Amygdala (tissue), 56 donors: ENCODE data around the gene MATR3.
A peak's percentile ranks its signal among the peaks of the same experiment; 100 is the strongest.
"Not testable (repeated sequence)": the region's sequence is repeated elsewhere in the genome, so short reads cannot be mapped to it uniquely, and the experiment has no call there.

ENCODE experiments used
- DNase-seq, 56 donors: peaks; one replicate each; lab custom pipeline; 2025; lab: John Stamatoyannopoulos, UW

Gene MATR3

GRCh38 chr5:139341689-139342422 lies 48.3 kb downstream of the MATR3 start, which contains the start of gene PAIP2:
TSS of gene PAIP2 (plus strand) at chr5:139341854. CDS start at chr5:139363785, 21,931 bp downstream.
- peak; percentile 65 to 98 (median 93) for DNase-seq

- no peak for DNase-seq
Observed at GRCh38 chr5:139342423-139342723, 48.8 kb downstream of the MATR3 start.

- DNase-seq = no peak
Observed at GRCh38 chr5:139343476-139343875, 49.9 kb downstream of the MATR3 start.

DNA sequence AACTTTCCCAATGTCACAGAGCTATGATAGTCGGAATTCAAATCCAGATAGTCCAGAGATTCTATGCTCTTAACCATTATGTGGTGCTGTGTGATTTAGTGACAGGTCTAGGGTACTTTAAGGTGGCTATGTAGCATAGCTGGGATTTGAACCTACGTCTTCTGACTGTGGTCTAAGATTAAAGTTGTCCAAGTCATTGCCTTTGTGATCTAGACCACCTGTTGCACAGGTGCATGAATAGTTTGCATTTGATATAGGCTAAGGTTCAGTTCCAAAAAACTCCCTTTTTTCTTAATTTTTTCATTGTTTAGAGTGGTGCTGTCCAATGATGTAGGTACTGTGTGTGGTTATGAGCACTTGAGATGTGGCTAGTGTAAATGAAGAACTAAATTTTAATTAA lies 50.6 kb downstream of the MATR3 start:
- DNase-seq = no peak

DNA sequence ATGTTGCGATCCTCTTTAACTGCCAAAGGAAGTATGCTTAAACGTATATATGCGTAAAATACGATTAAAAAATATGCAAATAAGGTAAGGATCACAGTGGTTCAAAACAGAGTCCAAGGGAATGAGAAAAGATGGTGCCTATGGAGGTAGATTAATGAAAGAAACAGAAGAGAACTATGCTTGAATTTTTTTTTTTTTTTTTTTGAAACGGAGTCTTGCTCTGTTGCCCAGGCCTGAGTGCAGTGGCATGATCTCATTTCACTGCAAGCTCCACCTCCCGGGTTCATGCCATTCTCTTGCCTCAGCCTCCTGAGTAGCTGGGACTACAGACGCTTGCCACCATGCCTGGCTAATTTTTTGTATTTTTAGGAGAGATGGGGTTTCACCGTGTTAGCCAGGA lies 51.9 kb downstream of the MATR3 start:
- DNase-seq = not testable (repeated sequence)

GRCh38 chr5:139347863-139348262 lies 54.3 kb downstream of the MATR3 start:
- DNase-seq = not testable (repeated sequence)

DNA sequence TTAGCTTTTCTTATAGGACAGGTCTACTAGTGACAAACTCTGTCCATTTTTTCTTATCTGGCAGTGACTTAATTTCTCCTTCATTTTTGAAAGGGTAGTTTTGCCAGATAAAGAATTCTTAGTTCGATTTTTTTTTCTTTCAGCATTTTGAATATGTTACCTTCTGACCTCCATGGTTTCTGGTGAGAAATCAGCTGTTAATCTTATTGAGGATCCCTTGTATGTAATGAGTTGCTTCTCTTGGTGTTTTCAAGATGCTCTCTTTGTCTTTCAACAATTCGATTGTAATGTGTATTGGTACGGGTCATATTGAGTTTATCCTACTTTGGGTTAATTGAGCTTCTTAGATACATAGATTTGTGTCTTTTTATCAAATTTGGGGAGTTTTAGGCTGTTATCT lies 60.6 kb downstream of the MATR3 start:
- no peak for DNase-seq

DNA sequence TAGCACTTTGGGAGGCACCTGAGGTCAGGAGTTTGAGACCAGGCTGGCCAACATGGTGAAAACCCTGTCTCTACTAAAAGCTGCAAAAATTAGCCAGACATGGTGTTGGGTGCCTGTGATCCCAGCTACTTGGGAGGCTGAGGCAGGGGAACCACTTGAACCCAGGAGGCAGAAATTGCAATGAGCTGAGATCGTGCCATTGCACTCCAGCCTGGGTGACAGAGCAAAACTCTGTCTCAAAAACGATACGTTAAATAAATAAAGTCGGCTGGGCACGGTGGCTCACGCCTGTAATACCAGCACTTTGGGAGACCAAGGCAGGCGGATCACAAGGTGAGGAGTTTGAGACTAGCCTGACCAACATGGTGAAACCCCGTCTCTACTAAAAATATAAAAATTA lies 62.4 kb downstream of the MATR3 start:
- DNase-seq = not testable (repeated sequence)

GRCh38 chr5:139358064-139358463 lies 64.5 kb downstream of the MATR3 start:
- DNase-seq = no peak

DNA sequence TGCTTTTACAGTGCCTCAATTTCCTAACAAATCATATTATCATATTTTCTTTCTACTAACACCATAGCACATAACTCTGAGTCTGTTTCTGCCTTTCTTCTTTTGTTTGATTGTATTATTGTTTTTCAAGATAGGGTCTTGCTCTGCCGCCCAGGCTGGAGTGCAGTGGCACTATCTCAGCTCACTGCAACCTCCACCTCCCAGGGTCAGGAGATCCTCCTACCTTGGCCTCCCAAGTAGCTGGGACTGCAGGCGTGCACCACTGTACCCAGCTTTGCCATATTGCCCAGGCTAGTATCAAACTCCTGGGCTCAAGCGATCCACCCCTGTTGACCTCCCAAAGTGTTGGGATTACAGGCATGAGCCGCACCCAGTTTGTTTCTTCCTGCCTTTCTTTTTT lies 66.8 kb downstream of the MATR3 start:
- no peak for DNase-seq

GRCh38 chr5:139361835-139362429 lies 68.4 kb downstream of the MATR3 start:
- DNase-seq = no peak

DNA sequence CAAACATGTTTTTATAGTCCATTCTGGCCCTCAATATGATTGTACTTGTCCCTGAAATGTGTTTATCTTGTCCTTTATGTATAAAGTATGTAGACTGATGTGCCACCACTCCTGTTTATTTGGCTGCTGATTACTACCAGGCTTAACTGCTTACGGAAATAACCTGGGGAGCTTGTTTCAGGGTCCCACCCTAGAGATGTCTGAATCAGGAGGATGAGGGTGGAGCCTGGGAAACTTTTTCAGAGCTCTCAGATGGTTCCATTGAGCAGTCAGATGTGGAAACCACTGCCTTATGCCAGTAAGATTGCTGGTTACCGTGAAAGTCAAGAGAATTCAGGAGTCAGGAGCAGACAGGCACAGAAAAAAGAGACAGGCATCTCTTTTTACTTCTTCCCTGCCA lies 70.4 kb downstream of the MATR3 start:
- no peak for DNase-seq

DNA sequence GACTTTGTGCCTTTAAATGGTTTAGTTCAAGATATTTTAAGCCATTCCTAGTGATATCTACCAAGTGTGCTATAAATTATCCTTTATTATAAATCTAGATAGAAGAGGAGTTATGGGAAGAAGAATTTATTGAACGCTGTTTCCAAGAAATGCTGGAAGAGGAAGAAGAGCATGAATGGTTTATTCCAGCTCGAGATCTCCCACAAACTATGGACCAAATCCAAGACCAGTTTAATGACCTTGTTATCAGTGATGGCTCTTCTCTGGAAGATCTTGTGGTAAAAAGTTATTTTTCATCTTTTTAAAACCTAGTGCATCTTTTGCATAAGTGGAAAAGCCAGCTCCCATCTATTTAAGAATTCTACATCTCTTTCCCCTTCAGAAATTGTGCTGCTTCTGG lies 70.9 kb downstream of the MATR3 start:
- no peak for DNase-seq

DNA sequence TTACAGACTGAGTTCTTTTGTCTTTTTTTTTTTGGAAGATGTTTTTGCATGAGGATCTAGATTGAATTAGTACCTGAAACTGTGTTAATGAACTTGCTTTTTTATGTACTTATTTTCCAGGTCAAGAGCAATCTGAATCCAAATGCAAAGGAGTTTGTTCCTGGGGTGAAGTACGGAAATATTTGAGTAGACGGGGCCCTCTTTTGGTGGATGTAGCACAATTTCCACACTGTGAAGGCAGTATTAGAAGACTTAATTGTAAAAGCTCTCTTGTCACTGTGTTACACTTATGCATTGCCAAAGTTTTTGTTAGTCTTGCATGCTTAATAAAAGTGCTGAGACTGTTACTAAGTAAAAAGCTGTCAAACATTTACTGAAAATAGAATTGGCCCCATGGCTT lies 75.1 kb downstream of the MATR3 start:
- DNase-seq = no peak

DNA sequence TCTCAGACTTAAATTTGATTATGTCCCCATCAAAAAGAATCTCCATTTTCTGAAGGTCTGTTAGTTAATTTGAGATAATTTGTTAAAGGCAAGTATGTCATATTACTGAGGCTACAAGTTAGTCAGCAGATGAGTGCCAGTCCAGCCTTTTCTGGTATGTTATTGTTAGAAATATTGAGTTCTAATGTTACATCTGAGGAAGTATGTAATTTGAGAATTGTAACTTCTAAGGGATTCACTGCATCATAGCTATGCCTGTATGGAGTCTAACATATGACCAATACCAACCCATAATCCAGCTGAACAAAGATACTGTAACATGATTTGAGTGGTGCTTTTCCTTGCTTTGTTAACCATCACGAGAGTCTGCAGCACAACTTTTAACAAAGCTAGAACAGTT lies 75.6 kb downstream of the MATR3 start:
- DNase-seq = no peak

DNA sequence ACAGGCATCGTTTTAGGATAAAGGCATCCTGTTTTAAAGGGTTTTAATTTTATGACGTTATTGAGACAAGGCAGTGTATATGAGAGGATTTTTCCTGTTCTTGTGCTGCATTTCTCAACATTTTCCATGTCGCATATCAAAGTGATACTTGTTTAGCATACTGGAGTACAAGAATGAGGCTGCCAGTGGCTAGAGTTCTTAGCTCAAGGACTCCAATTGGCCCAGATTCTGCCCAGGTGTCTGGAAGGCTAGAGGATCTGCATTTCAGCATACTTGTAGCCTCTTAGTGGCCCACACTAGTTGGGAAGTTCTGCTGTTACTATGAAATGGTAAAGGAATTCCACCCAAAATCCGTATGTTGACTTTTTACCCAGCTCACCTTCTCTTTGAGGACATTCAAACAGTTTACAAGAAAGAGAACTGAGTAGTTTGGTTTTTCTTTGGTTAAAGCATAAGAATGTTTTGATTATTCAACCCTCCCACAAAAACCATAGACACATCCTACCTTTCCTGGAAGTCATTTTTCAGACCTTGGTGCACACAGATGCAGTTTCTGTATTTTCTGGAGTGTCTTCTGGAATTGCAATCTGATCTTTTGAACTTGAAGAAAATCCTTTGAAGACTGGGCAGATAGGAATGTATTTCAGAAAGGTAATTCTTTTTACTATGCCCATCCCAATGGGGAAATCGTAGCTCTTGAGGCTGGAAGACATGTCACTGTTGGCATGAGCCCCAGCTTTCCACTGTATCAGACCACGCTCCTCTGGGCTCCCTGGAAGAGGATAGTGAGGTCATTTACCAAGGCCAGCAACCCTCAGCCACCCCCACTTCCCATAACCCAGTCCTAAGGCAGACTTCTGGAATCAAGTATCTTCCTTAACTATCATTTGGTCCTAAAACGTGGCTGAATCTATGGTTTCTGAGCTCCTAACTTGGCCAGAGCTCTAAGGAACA lies 78.2 kb downstream of the MATR3 start:
- no peak for DNase-seq

DNA sequence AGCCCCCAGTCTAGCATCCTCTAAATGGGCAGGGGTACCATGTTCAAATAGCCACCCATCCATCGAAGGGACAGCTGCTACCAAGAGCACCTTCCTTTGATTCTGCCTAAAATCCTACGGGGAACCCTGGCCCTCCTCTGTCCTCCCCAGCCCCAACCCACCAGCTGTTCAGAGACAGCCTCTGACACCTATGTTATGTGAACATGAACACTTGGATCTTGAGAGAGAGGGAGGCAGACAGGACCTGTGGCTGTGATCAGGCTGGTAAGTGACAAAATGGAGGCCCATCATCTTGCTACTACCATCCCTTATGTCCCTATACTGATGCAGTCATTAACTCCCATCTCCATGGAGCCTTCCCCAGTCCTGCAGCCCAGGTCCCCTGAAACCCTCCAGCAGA lies 81.4 kb downstream of the MATR3 start:
- no peak for DNase-seq

DNA sequence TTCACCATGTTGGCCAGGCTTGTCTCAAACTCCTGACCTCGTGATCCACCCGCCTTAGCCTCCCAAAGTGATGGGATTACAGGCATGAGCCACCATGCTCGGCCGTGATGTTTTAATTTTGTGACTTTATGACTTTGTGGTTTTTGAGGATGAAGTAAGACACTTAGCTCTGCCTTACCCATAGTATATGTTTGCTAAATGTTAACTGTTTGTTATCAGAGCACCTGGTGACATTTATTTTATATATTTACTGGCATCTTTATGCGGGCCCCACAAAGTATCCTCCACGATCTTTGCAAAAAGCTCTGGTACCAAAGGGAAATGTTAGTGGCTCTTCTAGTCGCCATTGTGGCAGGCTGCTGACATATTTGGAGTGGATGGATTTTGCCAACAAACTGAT lies 82.8 kb downstream of the MATR3 start:
- no peak for DNase-seq

DNA sequence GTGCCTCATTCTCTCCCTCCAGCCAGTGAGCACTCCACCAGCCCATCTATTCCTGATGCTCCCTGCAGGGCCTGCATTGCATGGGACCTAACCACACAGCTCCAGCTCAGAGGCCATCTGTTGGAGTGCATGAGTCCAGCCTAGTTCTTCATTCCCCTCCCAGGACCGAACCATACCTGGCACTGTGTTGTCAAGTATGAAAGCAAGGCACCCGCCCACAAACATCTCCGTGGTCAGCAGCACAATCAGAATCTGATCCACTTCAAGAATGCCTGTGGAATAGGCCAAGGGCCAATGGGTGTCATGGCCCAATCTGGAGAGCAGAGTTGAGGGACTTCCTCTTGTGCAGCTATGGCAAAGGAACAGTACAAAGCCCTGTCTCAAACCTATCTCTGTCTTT lies 83.7 kb downstream of the MATR3 start:
- DNase-seq = no peak

GRCh38 chr5:139378101-139378825 lies 84.7 kb downstream of the MATR3 start:
- DNase-seq = no peak

- DNase-seq = no peak
Observed at GRCh38 chr5:139378941-139379361, 85.4 kb downstream of the MATR3 start.
